ENCODE data around the gene POLN.

POLN gene

GRCh38 chr4:2274320-2275043 lies 32.6 kb upstream of the POLN start:
- TF ChIP-seq SIN3A (IDR thresholded peaks at IDR 0.05; ENCODE audit: borderline replicate concordance, insufficient read depth, low read length) (no peak), TAF1 (IDR thresholded peaks at IDR 0.05; ENCODE audit: borderline replicate concordance, insufficient read depth, low read length) (no peak), POLR2AphosphoS5 (IDR thresholded peaks at IDR 0.05; ENCODE audit: low read depth, low read length) (no peak), REST (IDR thresholded peaks at IDR 0.05; ENCODE audit: insufficient read depth in 1 of 2, low read depth in 2 of 2, low read length in 2 of 2) (no peak), FOXP2 (optimal IDR thresholded peaks at IDR 0.05; ENCODE audit: borderline replicate concordance, extremely low read depth, extremely low read length, insufficient read depth) (no peak)

GRCh38 chr4:2273657-2274319 lies 31.9 kb upstream of the POLN start:
- TF ChIP-seq SIN3A (IDR thresholded peaks at IDR 0.05; ENCODE audit: borderline replicate concordance, insufficient read depth, low read length): no peak
- no peak for TF ChIP-seq FOXP2 (optimal IDR thresholded peaks at IDR 0.05; ENCODE audit: borderline replicate concordance, extremely low read depth, extremely low read length, insufficient read depth)
- no peak for TF ChIP-seq REST (IDR thresholded peaks at IDR 0.05; ENCODE audit: insufficient read depth in 1 of 2, low read depth in 2 of 2, low read length in 2 of 2)
- no peak for TF ChIP-seq TAF1 (IDR thresholded peaks at IDR 0.05; ENCODE audit: borderline replicate concordance, insufficient read depth, low read length)
- no peak for TF ChIP-seq POLR2AphosphoS5 (IDR thresholded peaks at IDR 0.05; ENCODE audit: low read depth, low read length)

- TF ChIP-seq SIN3A (IDR thresholded peaks at IDR 0.05; ENCODE audit: borderline replicate concordance, insufficient read depth, low read length): no peak
- TF ChIP-seq REST (IDR thresholded peaks at IDR 0.05; ENCODE audit: insufficient read depth in 1 of 2, low read depth in 2 of 2, low read length in 2 of 2): no peak
- no peak for TF ChIP-seq TAF1 (IDR thresholded peaks at IDR 0.05; ENCODE audit: borderline replicate concordance, insufficient read depth, low read length)
- TF ChIP-seq POLR2AphosphoS5 (IDR thresholded peaks at IDR 0.05; ENCODE audit: low read depth, low read length): no peak
- TF ChIP-seq FOXP2 (optimal IDR thresholded peaks at IDR 0.05; ENCODE audit: borderline replicate concordance, extremely low read depth, extremely low read length, insufficient read depth): no peak
Observed at GRCh38 chr4:2273221-2273620, 31.3 kb upstream of the POLN start.

- TF ChIP-seq TAF1 (IDR thresholded peaks at IDR 0.05; ENCODE audit: borderline replicate concordance, insufficient read depth, low read length): no peak
- no peak for TF ChIP-seq REST (IDR thresholded peaks at IDR 0.05; ENCODE audit: insufficient read depth in 1 of 2, low read depth in 2 of 2, low read length in 2 of 2)
- no peak for TF ChIP-seq POLR2AphosphoS5 (IDR thresholded peaks at IDR 0.05; ENCODE audit: low read depth, low read length)
- TF ChIP-seq FOXP2 (optimal IDR thresholded peaks at IDR 0.05; ENCODE audit: borderline replicate concordance, extremely low read depth, extremely low read length, insufficient read depth): no peak
- no peak for TF ChIP-seq SIN3A (IDR thresholded peaks at IDR 0.05; ENCODE audit: borderline replicate concordance, insufficient read depth, low read length)
Observed at GRCh38 chr4:2272828-2273120, 30.9 kb upstream of the POLN start.
